Keratinocyte (primary cell): ENCODE data around the gene NTSR2. TPM values are rescaled to one million over a fixed set of nuclear protein-coding genes. Genes with fewer than 3 reads are reported as not detected.

ENCODE experiments used
- DNase-seq: peaks from one replicate; pipeline ENCODE4 v3.0.0-alpha.2; 2011; ENCODE audit warnings: low read depth, missing footprints, low spot score
- FAIRE-seq: peaks from 2 replicates; lab custom pipeline; 2011; peaks lifted over from hg19 to GRCh38; lab: Jason Lieb, UNC
- H2AFZ ChIP-seq: 2 replicates; pipeline ENCODE4 v1.6.0; 2012; ENCODE audit warnings: low read length, control low read depth, inconsistent platforms; ENCODE audit not compliant: control insufficient read depth
- H3K27ac ChIP-seq: 2 replicates; pipeline ENCODE4 v1.5.1; 2011; ENCODE audit warnings: low read length; ENCODE audit not compliant: control insufficient read depth, insufficient read depth
- H3K27me3 ChIP-seq: 3 replicates; pipeline ENCODE4 v1.6.0; 2011; ENCODE audit warnings: low read length; ENCODE audit not compliant: control insufficient read depth, insufficient read depth; ENCODE audit errors: extremely low read depth
- H3K36me3 ChIP-seq, 2 experiments: 2 replicates in 1 of 2; 3 replicates in 1 of 2; pipeline ENCODE4 v1.5.1; 2011; ENCODE audit warnings: low read length in 2 of 2, mild to moderate bottlenecking in 1 of 2; ENCODE audit not compliant: control insufficient read depth in 2 of 2, insufficient read depth in 2 of 2; ENCODE audit errors: extremely low read depth in 1 of 2
- H3K4me1 ChIP-seq: 3 replicates; pipeline ENCODE4 v1.5.1; 2011; ENCODE audit warnings: low read length; ENCODE audit not compliant: control insufficient read depth, insufficient read depth; ENCODE audit errors: extremely low read depth
- H3K4me2 ChIP-seq: 3 replicates; pipeline ENCODE4 v1.6.0; 2011; ENCODE audit warnings: low read depth, low read length; ENCODE audit not compliant: control insufficient read depth, insufficient read depth; ENCODE audit errors: extremely low read depth
- H3K4me3 ChIP-seq, 3 experiments: fragments of 200-600 bp in 1 of 3; sonication (generic) in 1 of 3; 2 replicates in 2 of 3; 3 replicates in 1 of 3; pipeline ENCODE4 v1.5.1; 2011 to 2016; ENCODE audit warnings: low read length in 3 of 3, mild to moderate bottlenecking in 3 of 3, control low read depth in 2 of 3, inconsistent platforms in 1 of 3, low read depth in 1 of 3, mixed read lengths in 1 of 3, mixed run types in 1 of 3, moderate library complexity in 1 of 3; ENCODE audit not compliant: control insufficient read depth in 2 of 3, insufficient read depth in 2 of 3; ENCODE audit errors: extremely low read depth in 1 of 3
- H3K79me2 ChIP-seq: 2 replicates; pipeline ENCODE4 v1.6.0; 2012; ENCODE audit warnings: low read length; ENCODE audit not compliant: control insufficient read depth, insufficient read depth
- H3K9ac ChIP-seq: 3 replicates; pipeline ENCODE4 v1.6.0; 2011; ENCODE audit warnings: low read length; ENCODE audit not compliant: control insufficient read depth, insufficient read depth; ENCODE audit errors: extremely low read depth
- H3K9me1 ChIP-seq: 3 replicates; pipeline ENCODE4 v1.6.0; 2011; ENCODE audit warnings: low read length; ENCODE audit not compliant: control insufficient read depth, insufficient read depth; ENCODE audit errors: extremely low read depth
- H3K9me3 ChIP-seq: 2 replicates; pipeline ENCODE4 v1.5.1; 2012; ENCODE audit warnings: low read depth, low read length; ENCODE audit not compliant: control insufficient read depth
- H4K20me1 ChIP-seq: 3 replicates; pipeline ENCODE4 v1.6.0; 2011; ENCODE audit warnings: low read length; ENCODE audit not compliant: control insufficient read depth, insufficient read depth; ENCODE audit errors: extremely low read depth
- CTCF ChIP-seq, 3 experiments: IDR thresholded peaks in 1 of 3; conservative IDR thresholded peaks in 1 of 3; optimal IDR thresholded peaks in 1 of 3; 2 replicates in 2 of 3; 3 replicates in 1 of 3; pipeline versions ENCODE3 to v1.5.1; 2011; ENCODE audit warnings: low read length in 3 of 3, mild to moderate bottlenecking in 3 of 3, moderate library complexity in 2 of 3, control low read depth in 1 of 3, inconsistent platforms in 1 of 3; ENCODE audit not compliant: insufficient read depth in 2 of 3; ENCODE audit errors: extremely low read depth in 1 of 3
- EZH2 ChIP-seq: IDR thresholded peaks from one replicate; pipeline ENCODE4 v1.6.1; 2012; ENCODE audit warnings: inconsistent platforms, mild to moderate bottlenecking, low read length, moderate library complexity
- dilution Hi-C: fragments of 300-500 bp; cut with MboI; formaldehyde crosslinking; loops from one replicate; pipeline ENCODE4 v1.7.0; 2020; ENCODE audit warnings: low sequenced_read_pairs; ENCODE audit not compliant: extremely low pct_ligation_motif_present
- polyA plus RNA-seq, 5 experiments: library from polyadenylated mRNA; depleted of rRNA in 3 of 5; stranded (reverse) in 3 of 5; stranded (forward) in 1 of 5; unstranded in 1 of 5; fragments of >200 nt; gene quantifications; 1 replicate in 1 of 5; 2 replicates in 3 of 5; 3 replicates in 1 of 5; pipeline versions ENCODE4 v1.2.1 to v1.2.3, GENCODE V29; 2011 to 2012; ENCODE audit warnings: missing spikeins in 2 of 5, low read depth in 1 of 5, low replicate concordance in 1 of 5

NTSR2 gene
- polyA plus RNA-seq, 1 donor (not counting 4 experiments of a cell fraction or from before 2014, with no cell fraction given), result not detected

- TF ChIP-seq EZH2 (no peak), CTCF (optimal IDR thresholded peaks at IDR 0.05 in 1 of 3, IDR thresholded peaks at IDR 0.05 in 1 of 3, conservative IDR thresholded peaks at IDR 0.05 in 1 of 3; ENCODE audit: extremely low read depth in 1 of 3, insufficient read depth in 2 of 3, low read length in 3 of 3) (no peak)
- no peak for DNase-seq
- Histone ChIP-seq H3K9me3 (no peaks in the 10 kb centered on the region), H3K4me1 (no peaks in the 10 kb centered on the region), H2AFZ (no peak overlapping the region), H4K20me1 (no peaks in the 10 kb centered on the region), H3K27me3 (peaks cover 73% of the 10 kb centered on the region), H3K36me3 (no peaks in the 10 kb centered on the region), H3K9ac (no peak overlapping the region), H3K4me2 (no peak overlapping the region), H3K79me2 (no peaks in the 10 kb centered on the region), H3K4me3 (no peak overlapping the region), H3K27ac (no peak overlapping the region), H3K9me1 (no peaks in the 10 kb centered on the region)
- FAIRE-seq, result no peak
- dilution Hi-C loops, result loop anchor here (25.0 kb wide), 1 partner anchor 107 kb away; no protein-coding TSS in a partner anchor
Measured at GRCh38 chr2:11680182-11680900, 10.3 kb upstream of the NTSR2 start.

DNA sequence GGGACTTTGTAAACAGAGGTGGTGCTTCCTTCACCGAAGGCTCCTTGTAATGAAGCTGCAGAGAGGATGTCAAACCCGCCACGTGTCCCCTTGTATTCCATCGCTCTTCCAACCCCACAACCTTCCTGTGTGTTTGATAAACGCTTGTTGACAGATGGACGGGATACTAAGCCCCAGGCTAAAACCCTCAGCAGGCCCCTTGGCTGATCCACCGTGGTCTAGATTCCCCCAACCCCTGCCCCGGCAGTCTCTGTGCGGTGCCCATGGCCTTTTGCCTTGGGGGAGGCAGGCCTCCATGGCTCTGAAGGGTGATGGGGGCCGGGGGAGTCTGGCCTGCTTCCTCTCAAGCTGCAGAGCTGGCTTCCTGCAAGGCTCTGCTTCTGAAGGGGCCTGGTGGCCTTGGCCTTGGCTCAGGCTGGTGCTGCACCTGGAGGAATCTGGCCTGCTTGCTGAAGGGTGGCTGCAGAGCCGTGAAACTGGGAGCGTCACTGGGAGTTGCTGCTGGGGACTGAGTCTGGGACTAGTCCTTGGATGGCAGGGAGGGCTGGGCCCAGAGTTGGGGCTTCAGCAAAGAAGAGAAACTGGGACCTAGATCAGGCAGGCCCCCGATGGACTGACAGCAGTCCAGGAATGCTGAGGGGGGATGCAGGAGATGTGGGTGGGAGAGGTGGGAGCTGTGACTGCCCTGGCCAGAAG, 9.6 kb upstream of the NTSR2 start:
- Histone ChIP-seq H3K4me2 (no peak overlapping the region), H3K9me1 (no peaks in the 10 kb centered on the region), H2AFZ (no peak overlapping the region), H3K4me3 (no peak overlapping the region), H3K79me2 (no peaks in the 10 kb centered on the region), H4K20me1 (no peaks in the 10 kb centered on the region), H3K9me3 (no peaks in the 10 kb centered on the region), H3K4me1 (no peaks in the 10 kb centered on the region), H3K27me3 (peaks cover 75% of the 10 kb centered on the region), H3K36me3 (no peaks in the 10 kb centered on the region), H3K27ac (no peak overlapping the region), H3K9ac (no peak overlapping the region)
- TF ChIP-seq EZH2 (no peak), CTCF (optimal IDR thresholded peaks at IDR 0.05 in 1 of 3, IDR thresholded peaks at IDR 0.05 in 1 of 3, conservative IDR thresholded peaks at IDR 0.05 in 1 of 3; ENCODE audit: extremely low read depth in 1 of 3, insufficient read depth in 2 of 3, low read length in 3 of 3) (no peak)
- no peak for DNase-seq
- no peak for FAIRE-seq
- dilution Hi-C loops, result loop anchor here (25.0 kb wide), 1 partner anchor 108 kb away; no protein-coding TSS in a partner anchor
